Measurements from ENCODE around the gene UQCR10. TPM values are rescaled to one million over a fixed set of nuclear protein-coding genes. Genes with fewer than 3 reads are reported as not detected.

UQCR10 gene
- total and polyA plus RNA-seq, 8 donors: 23.9 to 103 (median 32.6) TPM

GRCh38 chr22:29819501-29819900, 52.3 kb downstream of the UQCR10 start:
- Histone ChIP-seq H3K27me3 (no peaks in the 10 kb centered on the region), H3K9me3 (no peaks in the 10 kb centered on the region), H3K27ac (no peak overlapping the region), H3K36me3 (peaks cover 0 to 18% (median 0%) of the 10 kb centered on the region in 3 donors), H3K4me1 (peaks cover 0 to 9% (median 0%) of the 10 kb centered on the region in 3 donors), H3K4me3 (no peak overlapping the region)
- intact Hi-C loops (cut with DNase I): no loop called here
- TF ChIP-seq CTCF (IDR thresholded peaks at IDR 0.05): no peak
- FAIRE-seq: no peak
- no peak for ATAC-seq
- WGBS, 2 donors: 87 to 100% methylated on average over 2 of the region's 2 CpGs
- no peak for DNase-seq

Other genes with a start within 250 kb of the UQCR10 start
- gene THOC5, start 213.6 kb upstream of the UQCR10 start, total RNA-seq: 10 to 100 TPM; 17.1 to 21.7 (median 18.4) TPM
- gene THOC5, start 213.6 kb upstream of the UQCR10 start, polyA plus RNA-seq: 10 to 100 TPM; 11.8 to 12.1 TPM
- 10 to 100 TPM; 13.5 to 24.0 (median 15.7) TPM for gene NIPSNAP1, start 186.3 kb upstream of the UQCR10 start, total RNA-seq
- gene NIPSNAP1, start 186.3 kb upstream of the UQCR10 start, polyA plus RNA-seq: 10 to 100 TPM; 13.4 to 23.7 TPM
- 10 to 100 TPM; 14.7 to 33.7 (median 23.2) TPM for gene NF2, start 163.7 kb upstream of the UQCR10 start, total RNA-seq
- 1 to 10 TPM; 6.5 to 7.5 TPM for gene NF2, start 163.7 kb upstream of the UQCR10 start, polyA plus RNA-seq
- 1 to 10 TPM in 4 of 6 donors, under 1 TPM in 2; 0.56 to 3.6 (median 1.5) TPM for gene CABP7, start 47.4 kb upstream of the UQCR10 start, total RNA-seq
- 10 to 100 TPM in 1 of 2 donors, 1 to 10 TPM in 1; 4.6 to 17.9 TPM for gene CABP7, start 47.4 kb upstream of the UQCR10 start, polyA plus RNA-seq
- 10 to 100 TPM in 4 of 6 donors, 1 to 10 TPM in 2; 8.3 to 13.2 (median 10.7) TPM for gene ZMAT5, start 362 bp upstream of the UQCR10 start, total RNA-seq
- 10 to 100 TPM; 19.9 to 20.7 TPM for gene ZMAT5, start 362 bp upstream of the UQCR10 start, polyA plus RNA-seq
- gene ASCC2, start 70.9 kb downstream of the UQCR10 start, total RNA-seq: 10 to 100 TPM; 26.4 to 34.2 (median 28.7) TPM
- 10 to 100 TPM; 58.6 to 66.6 TPM for gene ASCC2, start 70.9 kb downstream of the UQCR10 start, polyA plus RNA-seq
- gene MTMR3, start 115.8 kb downstream of the UQCR10 start, total RNA-seq: 10 to 100 TPM; 15.5 to 32.5 (median 21.0) TPM
- 10 to 100 TPM; 16.9 to 19.7 TPM for gene MTMR3, start 115.8 kb downstream of the UQCR10 start, polyA plus RNA-seq

All from pancreas (tissue), 10 donors.